HCT116 (cell line): Measurements from ENCODE around the gene TACR2. TPM values are rescaled to one million over a fixed set of nuclear protein-coding genes. Genes with fewer than 3 reads are reported as not detected.

ENCODE experiments used
- ATAC-seq: fragments of 200-7000 bp; cut with Tn5 transposase; 2 replicates; pipeline ENCODE4 v1.9.1; 2020; ENCODE audit warnings: mild to moderate bottlenecking, moderate library complexity
- BruUV-seq: library from RNA; stranded (reverse); fragments of 400-500 nt; replicated peaks from 2 replicates; lab custom pipeline; 2021; lab: Mats Ljungman, UMichigan
- CTCF ChIA-PET: fragments of 300-600 bp; sonication (Branson Sonifier 250); formaldehyde crosslinking; loops from one replicate; lab custom pipeline; 2021; ENCODE audit warnings: antibody characterized with exemption; lab: Charles Lee
- POLR2A ChIA-PET: fragments of 300-600, 350-600 bp; sonication (Branson Sonifier 250); formaldehyde crosslinking; loops from one replicate; lab custom pipeline; 2021; ENCODE audit warnings: antibody characterized with exemption; lab: Charles Lee
- RAD21 ChIA-PET, 2 experiments: fragments of 300-600 bp; sonication (Branson Sonifier 250); formaldehyde crosslinking; loops; one replicate each; lab custom pipeline; 2023; ENCODE audit warnings: low total read pairs in 2 of 2; ENCODE audit not compliant: uncharacterized antibody in 2 of 2, unreplicated experiment in 2 of 2, low non-redundant PET in 1 of 2; lab: Charles Lee
- DNase-seq: peaks from one replicate; pipeline ENCODE4 v3.0.0-alpha.2; 2010; ENCODE audit warnings: low read depth, low spot score
- H2AFZ ChIP-seq: fragments of 200-600 bp; shearing (Covaris generic), sonication (generic); 2 replicates; pipeline ENCODE4 v1.6.1; 2017; ENCODE audit warnings: low read depth, mixed run types, mixed read lengths, antibody characterized with exemption, low read length; ENCODE audit not compliant: poor library complexity, severe bottlenecking
- H3K27ac ChIP-seq: 2 replicates; pipeline ENCODE4 v1.5.1; 2012; ENCODE audit warnings: low read depth, low read length
- H3K27me3 ChIP-seq: fragments of 200-600 bp; sonication (generic); 2 replicates; pipeline ENCODE4 v1.6.1; 2016; ENCODE audit warnings: mixed run types, low read length, mixed read lengths; ENCODE audit not compliant: insufficient read depth
- H3K36me3 ChIP-seq, 2 experiments: fragments of 200-500 bp in 1 of 2; fragments of 200-600 bp in 1 of 2; sonication (Bioruptor generic) in 1 of 2; sonication (generic) in 1 of 2; 2 replicates each; pipeline versions ENCODE4 v1.5.1 to v1.6.1; 2014 to 2016; ENCODE audit warnings: low read length in 2 of 2, inconsistent platforms in 1 of 2, mixed read lengths in 1 of 2, mixed run types in 1 of 2; ENCODE audit not compliant: insufficient read depth in 2 of 2, control insufficient read depth in 1 of 2
- H3K4me1 ChIP-seq, 2 experiments: fragments of 200-600 bp in 1 of 2; sonication (generic) in 1 of 2; 2 replicates each; pipeline versions ENCODE4 v1.5.1 to v1.6.1; 2012 to 2017; ENCODE audit warnings: low read length in 2 of 2, inconsistent platforms in 1 of 2, mild to moderate bottlenecking in 1 of 2, mixed read lengths in 1 of 2, mixed run types in 1 of 2, moderate library complexity in 1 of 2; ENCODE audit not compliant: insufficient read depth in 2 of 2, control insufficient read depth in 1 of 2
- H3K4me2 ChIP-seq: fragments of 200-600 bp; sonication (generic); 2 replicates; pipeline ENCODE4 v1.6.1; 2017; ENCODE audit warnings: mixed run types, low read length, mixed read lengths
- H3K4me3 ChIP-seq, 2 experiments: fragments of 200-600 bp in 1 of 2; sonication (generic) in 1 of 2; replicated peaks in 1 of 2; 2 replicates each; pipeline ENCODE4 v1.5.1; 2011 to 2016; ENCODE audit warnings: low read length in 2 of 2, control low read depth in 1 of 2, low read depth in 1 of 2, mild to moderate bottlenecking in 1 of 2, mixed read lengths in 1 of 2, mixed run types in 1 of 2
- H3K79me2 ChIP-seq: fragments of 200-600 bp; sonication (generic); 2 replicates; pipeline ENCODE4 v1.6.1; 2017; ENCODE audit warnings: mild to moderate bottlenecking, mixed run types, low read length, moderate library complexity, mixed read lengths; ENCODE audit not compliant: insufficient read depth
- H3K9ac ChIP-seq: fragments of 200-600 bp; sonication (generic); 2 replicates; pipeline ENCODE4 v1.6.1; 2016; ENCODE audit warnings: low read length, mixed read lengths
- H3K9me2 ChIP-seq: fragments of 200-600 bp; sonication (generic), shearing (Covaris generic); 2 replicates; pipeline ENCODE4 v1.6.1; 2017; ENCODE audit warnings: mixed run types, mild to moderate bottlenecking, moderate library complexity; ENCODE audit not compliant: insufficient read depth
- H3K9me3 ChIP-seq, 2 experiments: fragments of 200-500 bp in 1 of 2; fragments of 200-600 bp in 1 of 2; sonication (Bioruptor generic) in 1 of 2; sonication (generic) in 1 of 2; 2 replicates each; pipeline ENCODE4 v1.6.1; 2014 to 2017; ENCODE audit warnings: low read length in 2 of 2, mixed read lengths in 2 of 2, inconsistent platforms in 1 of 2, low read depth in 1 of 2, mild to moderate bottlenecking in 1 of 2, mixed run types in 1 of 2, moderate library complexity in 1 of 2; ENCODE audit not compliant: control insufficient read depth in 1 of 2, insufficient read depth in 1 of 2
- H4K20me1 ChIP-seq: fragments of 200-600 bp; sonication (generic), shearing (Covaris generic); 2 replicates; pipeline ENCODE4 v1.6.1; 2017; ENCODE audit warnings: mixed run types, mild to moderate bottlenecking, moderate library complexity; ENCODE audit not compliant: insufficient read depth
- CBX3 ChIP-seq: IDR thresholded peaks from 2 replicates; pipeline ENCODE4 v1.6.1; 2012; ENCODE audit warnings: low read depth
- EGR1 ChIP-seq: IDR thresholded peaks from 2 replicates; pipeline ENCODE4 v1.6.1; 2012; ENCODE audit warnings: low read depth
- ELF1 ChIP-seq: IDR thresholded peaks from 2 replicates; pipeline ENCODE4 v1.6.1; 2012; ENCODE audit warnings: low read depth, borderline replicate concordance
- EZH2phosphoT487 ChIP-seq: fragments of 200-600 bp; IDR thresholded peaks from 2 replicates; pipeline ENCODE4 v1.6.1; 2018; ENCODE audit warnings: antibody characterized with exemption, borderline replicate concordance
- FOSL1 ChIP-seq: IDR thresholded peaks from 2 replicates; pipeline ENCODE4 v1.6.1; 2012; ENCODE audit warnings: low read depth
- JUND ChIP-seq: IDR thresholded peaks from 2 replicates; pipeline ENCODE4 v1.6.1; 2012
- POLR2A ChIP-seq: IDR thresholded peaks from 2 replicates; pipeline ENCODE4 v1.7.0; 2011; ENCODE audit warnings: borderline replicate concordance; ENCODE audit not compliant: insufficient read depth, insufficient read length; ENCODE audit errors: extremely low read depth
- SIN3A ChIP-seq: IDR thresholded peaks from 2 replicates; pipeline ENCODE4 v1.6.1; 2012; ENCODE audit warnings: low read depth
- SP1 ChIP-seq: IDR thresholded peaks from 2 replicates; pipeline ENCODE4 v1.6.1; 2012; ENCODE audit warnings: low read depth
- SRF ChIP-seq: IDR thresholded peaks from 2 replicates; pipeline ENCODE4 v1.6.1; 2012; ENCODE audit warnings: low read depth
- YY1 ChIP-seq: IDR thresholded peaks from 2 replicates; pipeline ENCODE4 v1.6.1; 2011; ENCODE audit warnings: low read length, low read depth, moderate library complexity, mild to moderate bottlenecking; ENCODE audit not compliant: insufficient replicate concordance; ENCODE audit errors: extremely low read depth
- ZNF274 ChIP-seq: fragments of 200-500 bp; sonication (Bioruptor generic); IDR thresholded peaks from 2 replicates; pipeline ENCODE4 v1.6.1; 2014; ENCODE audit warnings: mild to moderate bottlenecking, low read depth, low read length, inconsistent platforms
- intact Hi-C: fragments of 100-400 bp; cut with micrococcal nuclease; formaldehyde crosslinking; loops from 2 replicates; pipeline ENCODE4 v1.10.0; 2022
- total RNA-seq: library from RNA; stranded (reverse); gene quantifications from one replicate; pipeline ENCODE4 v1.2.1, GENCODE V29; 2021; ENCODE audit not compliant: unreplicated experiment
- TF ChIP-seq, protein P1 (sequence below): IDR thresholded peaks from 2 replicates; pipeline ENCODE4 v1.6.1; 2012
- TF ChIP-seq, protein P2 (sequence below): IDR thresholded peaks from 2 replicates; pipeline ENCODE4 v1.6.1; 2011; ENCODE audit warnings: mild to moderate bottlenecking, low read length, moderate library complexity; ENCODE audit not compliant: insufficient replicate concordance; ENCODE audit errors: extremely low read depth

The TACR2 gene
- total RNA-seq, 1 experiment from 2014 or later: not detected

GRCh38 chr10:69400936-69401335, 15.8 kb downstream of the TACR2 start:
- ATAC-seq: no peak

More at GRCh38 chr10:69400936-69401335, 15.8 kb downstream of the TACR2 start:
- no TSS peak for BruUV-seq
- Histone ChIP-seq H3K4me2 (no peak overlapping the region), H3K9me2 (no peaks in the 10 kb centered on the region), H3K9me3 (no peaks in the 10 kb centered on the region), H3K9ac (no peak overlapping the region), H3K27me3 (no peaks in the 10 kb centered on the region), H2AFZ (no peak overlapping the region), H3K79me2 (no peaks in the 10 kb centered on the region), H3K4me3 (no peak overlapping the region), H3K36me3 (no peaks in the 10 kb centered on the region; a peak in 1 of 4 replicates), H3K27ac (no peak overlapping the region), H4K20me1 (no peaks in the 10 kb centered on the region; the same call in 1 of the 2 replicates), H3K4me1 (no peaks in the 10 kb centered on the region)
- ChIA-PET RAD21 (no interaction called here), CTCF (no interaction called here), POLR2A (no interaction called here)
- TF ChIP-seq EZH2phosphoT487: no peak
- no peak for TF ChIP-seq SIN3A
- no peak for TF ChIP-seq CBX3
- TF ChIP-seq JUND: no peak
- TF ChIP-seq ELF1: no peak
- TF ChIP-seq, protein P1, sequence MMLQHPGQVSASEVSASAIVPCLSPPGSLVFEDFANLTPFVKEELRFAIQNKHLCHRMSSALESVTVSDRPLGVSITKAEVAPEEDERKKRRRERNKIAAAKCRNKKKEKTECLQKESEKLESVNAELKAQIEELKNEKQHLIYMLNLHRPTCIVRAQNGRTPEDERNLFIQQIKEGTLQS: no peak
- TF ChIP-seq POLR2A: no peak
- TF ChIP-seq ZNF274: no peak
- TF ChIP-seq, protein P2, sequence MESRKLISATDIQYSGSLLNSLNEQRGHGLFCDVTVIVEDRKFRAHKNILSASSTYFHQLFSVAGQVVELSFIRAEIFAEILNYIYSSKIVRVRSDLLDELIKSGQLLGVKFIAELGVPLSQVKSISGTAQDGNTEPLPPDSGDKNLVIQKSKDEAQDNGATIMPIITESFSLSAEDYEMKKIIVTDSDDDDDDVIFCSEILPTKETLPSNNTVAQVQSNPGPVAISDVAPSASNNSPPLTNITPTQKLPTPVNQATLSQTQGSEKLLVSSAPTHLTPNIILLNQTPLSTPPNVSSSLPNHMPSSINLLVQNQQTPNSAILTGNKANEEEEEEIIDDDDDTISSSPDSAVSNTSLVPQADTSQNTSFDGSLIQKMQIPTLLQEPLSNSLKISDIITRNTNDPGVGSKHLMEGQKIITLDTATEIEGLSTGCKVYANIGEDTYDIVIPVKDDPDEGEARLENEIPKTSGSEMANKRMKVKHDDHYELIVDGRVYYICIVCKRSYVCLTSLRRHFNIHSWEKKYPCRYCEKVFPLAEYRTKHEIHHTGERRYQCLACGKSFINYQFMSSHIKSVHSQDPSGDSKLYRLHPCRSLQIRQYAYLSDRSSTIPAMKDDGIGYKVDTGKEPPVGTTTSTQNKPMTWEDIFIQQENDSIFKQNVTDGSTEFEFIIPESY: no peak
- TF ChIP-seq FOSL1: no peak
- no peak for TF ChIP-seq EGR1
- TF ChIP-seq SP1: no peak
- no peak for TF ChIP-seq SRF
- TF ChIP-seq YY1: no peak
- intact Hi-C loops: no loop called here
- no peak for DNase-seq
